Lower lobe of right lung (tissue), 2 donors: Measurements from ENCODE around the gene DGCR6L. TPM values are rescaled to one million over a fixed set of nuclear protein-coding genes. Genes with fewer than 3 reads are reported as not detected.
"Not testable (repeated sequence)": the region's sequence is repeated elsewhere in the genome, so short reads cannot be mapped to it uniquely, and the experiment has no call there.

Source experiments
- ATAC-seq, 2 donors: fragments of 200-7000 bp; cut with Tn5 transposase; one replicate each; pipeline ENCODE4 v1.9.1; 2020 to 2022; ENCODE audit warnings: mild to moderate bottlenecking in 2 of 2, moderate library complexity in 2 of 2
- DNase-seq: peaks from one replicate; pipeline ENCODE4 v3.0.0-alpha.2; 2020
- H3K27ac ChIP-seq: fragments of 200-600 bp; one replicate; pipeline ENCODE4 v1.8.0; 2022
- H3K27me3 ChIP-seq: fragments of 200-600 bp; one replicate; pipeline ENCODE4 v1.8.0; 2022; ENCODE audit warnings: low read depth
- H3K36me3 ChIP-seq: fragments of 200-600 bp; one replicate; pipeline ENCODE4 v1.8.0; 2022; ENCODE audit warnings: mild to moderate bottlenecking
- H3K4me1 ChIP-seq: fragments of 200-600 bp; one replicate; pipeline ENCODE4 v1.8.0; 2022
- H3K4me3 ChIP-seq: fragments of 200-600 bp; one replicate; pipeline ENCODE4 v1.8.0; 2022; ENCODE audit warnings: mild to moderate bottlenecking
- H3K9me3 ChIP-seq: fragments of 200-600 bp; one replicate; pipeline ENCODE4 v1.8.0; 2022
- intact Hi-C: fragments of 100-400 bp; cut with DNase I; formaldehyde crosslinking; loops from one replicate; pipeline ENCODE4 v1.11.0; 2022
- total RNA-seq: library from RNA; stranded (reverse); fragmentation: NEBNext Ultra II Directional; extraction: Animal tissue kit (Norgen Biotek cat#: 25700); gene quantifications from one replicate; pipeline ENCODE4 v1.2.1, GENCODE V29; 2021
- TF ChIP-seq, protein P1 (sequence below): fragments of 200-600 bp; IDR thresholded peaks from one replicate; pipeline ENCODE4 v1.8.0; 2022; ENCODE audit warnings: antibody characterized with exemption, mild to moderate bottlenecking
- donor health status: DM: no; HTN: yes; CAD: no; lungs with severe emphysema.

DGCR6L gene
- total RNA-seq, 1 donor from 2014 or later: 31.1 TPM

DNA sequence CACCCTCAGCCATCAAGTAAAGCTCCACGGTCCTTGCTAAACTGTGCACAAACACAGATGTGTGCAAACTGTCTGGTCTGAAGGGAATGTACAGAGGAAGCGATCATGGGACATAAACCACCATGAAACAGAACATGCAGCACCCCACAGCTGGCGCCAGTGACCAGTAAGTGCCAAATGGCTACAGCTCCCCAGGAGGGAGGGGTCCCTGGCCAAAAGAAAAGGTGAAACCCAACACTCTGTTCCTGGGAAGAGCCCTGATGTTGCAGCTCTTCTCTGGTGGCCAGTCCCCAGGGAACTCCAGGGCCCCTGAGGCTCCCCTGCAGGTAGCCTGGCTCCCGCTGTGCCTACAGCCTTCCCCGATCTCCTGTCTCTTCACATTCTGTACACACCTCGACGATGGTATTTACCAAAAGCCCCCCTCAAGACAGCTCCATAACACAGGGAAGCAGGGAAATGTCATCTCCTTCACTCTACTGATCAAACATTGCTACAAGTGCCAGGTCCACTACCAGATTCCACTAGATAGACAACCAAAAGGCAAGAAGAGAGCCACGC is 2.9 kb downstream of the DGCR6L start:
- Histone ChIP-seq H3K36me3 (peaks cover 6% of the 10 kb centered on the region), H3K27me3 (no peaks in the 10 kb centered on the region), H3K9me3 (no peaks in the 10 kb centered on the region), H3K4me3 (no peak overlapping the region), H3K27ac (no peak overlapping the region), H3K4me1 (peaks cover 29% of the 10 kb centered on the region)
- DNase-seq (no peak), ATAC-seq (no peak)
- intact Hi-C loops: no loop called here
- TF ChIP-seq, protein P1, sequence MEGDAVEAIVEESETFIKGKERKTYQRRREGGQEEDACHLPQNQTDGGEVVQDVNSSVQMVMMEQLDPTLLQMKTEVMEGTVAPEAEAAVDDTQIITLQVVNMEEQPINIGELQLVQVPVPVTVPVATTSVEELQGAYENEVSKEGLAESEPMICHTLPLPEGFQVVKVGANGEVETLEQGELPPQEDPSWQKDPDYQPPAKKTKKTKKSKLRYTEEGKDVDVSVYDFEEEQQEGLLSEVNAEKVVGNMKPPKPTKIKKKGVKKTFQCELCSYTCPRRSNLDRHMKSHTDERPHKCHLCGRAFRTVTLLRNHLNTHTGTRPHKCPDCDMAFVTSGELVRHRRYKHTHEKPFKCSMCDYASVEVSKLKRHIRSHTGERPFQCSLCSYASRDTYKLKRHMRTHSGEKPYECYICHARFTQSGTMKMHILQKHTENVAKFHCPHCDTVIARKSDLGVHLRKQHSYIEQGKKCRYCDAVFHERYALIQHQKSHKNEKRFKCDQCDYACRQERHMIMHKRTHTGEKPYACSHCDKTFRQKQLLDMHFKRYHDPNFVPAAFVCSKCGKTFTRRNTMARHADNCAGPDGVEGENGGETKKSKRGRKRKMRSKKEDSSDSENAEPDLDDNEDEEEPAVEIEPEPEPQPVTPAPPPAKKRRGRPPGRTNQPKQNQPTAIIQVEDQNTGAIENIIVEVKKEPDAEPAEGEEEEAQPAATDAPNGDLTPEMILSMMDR: no peak

DNA sequence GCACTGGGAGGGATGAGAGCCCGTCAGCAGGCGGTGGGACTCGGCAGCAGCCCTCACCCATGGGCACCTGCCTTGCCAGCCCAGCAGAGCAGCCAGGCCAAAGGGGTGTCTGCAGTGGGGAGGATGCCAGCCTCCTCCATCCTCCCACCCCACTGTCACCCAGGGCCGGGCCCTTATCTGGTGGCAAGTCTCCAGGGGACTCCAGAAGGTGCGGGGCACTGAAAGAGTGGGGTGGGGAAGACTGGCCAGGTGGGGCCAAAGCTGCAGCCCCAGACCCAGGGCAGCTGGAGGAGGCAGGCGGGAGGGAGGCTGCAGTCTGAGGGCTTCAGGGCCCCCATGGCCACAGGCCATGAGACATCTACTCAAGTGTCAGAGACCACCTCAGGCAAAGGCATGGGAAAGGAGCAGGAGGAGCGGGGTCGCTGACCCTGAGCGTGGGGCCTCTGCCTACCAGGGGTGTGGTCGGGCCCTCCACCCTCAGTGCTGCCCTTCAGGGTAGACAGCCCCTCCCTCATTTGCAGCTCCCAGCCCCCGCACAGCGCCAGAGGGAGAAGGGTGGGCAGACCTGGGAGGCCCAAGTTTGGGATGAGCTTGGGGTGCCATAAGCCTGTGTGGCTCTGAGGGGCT is 3.5 kb downstream of the DGCR6L start:
- no peak overlapping the region for H3K27ac ChIP-seq
- no peaks in the 10 kb centered on the region for H3K27me3 ChIP-seq
- no peaks in the 10 kb centered on the region for H3K9me3 ChIP-seq
- TF ChIP-seq, protein P1: no peak
- peak; percentile 42 for DNase-seq
- ATAC-seq: no peak
- intact Hi-C loops: no loop called here
- H3K36me3 ChIP-seq: peaks cover 6% of the 10 kb centered on the region
- peaks cover 27% of the 10 kb centered on the region for H3K4me1 ChIP-seq
- no peak overlapping the region for H3K4me3 ChIP-seq

DNA sequence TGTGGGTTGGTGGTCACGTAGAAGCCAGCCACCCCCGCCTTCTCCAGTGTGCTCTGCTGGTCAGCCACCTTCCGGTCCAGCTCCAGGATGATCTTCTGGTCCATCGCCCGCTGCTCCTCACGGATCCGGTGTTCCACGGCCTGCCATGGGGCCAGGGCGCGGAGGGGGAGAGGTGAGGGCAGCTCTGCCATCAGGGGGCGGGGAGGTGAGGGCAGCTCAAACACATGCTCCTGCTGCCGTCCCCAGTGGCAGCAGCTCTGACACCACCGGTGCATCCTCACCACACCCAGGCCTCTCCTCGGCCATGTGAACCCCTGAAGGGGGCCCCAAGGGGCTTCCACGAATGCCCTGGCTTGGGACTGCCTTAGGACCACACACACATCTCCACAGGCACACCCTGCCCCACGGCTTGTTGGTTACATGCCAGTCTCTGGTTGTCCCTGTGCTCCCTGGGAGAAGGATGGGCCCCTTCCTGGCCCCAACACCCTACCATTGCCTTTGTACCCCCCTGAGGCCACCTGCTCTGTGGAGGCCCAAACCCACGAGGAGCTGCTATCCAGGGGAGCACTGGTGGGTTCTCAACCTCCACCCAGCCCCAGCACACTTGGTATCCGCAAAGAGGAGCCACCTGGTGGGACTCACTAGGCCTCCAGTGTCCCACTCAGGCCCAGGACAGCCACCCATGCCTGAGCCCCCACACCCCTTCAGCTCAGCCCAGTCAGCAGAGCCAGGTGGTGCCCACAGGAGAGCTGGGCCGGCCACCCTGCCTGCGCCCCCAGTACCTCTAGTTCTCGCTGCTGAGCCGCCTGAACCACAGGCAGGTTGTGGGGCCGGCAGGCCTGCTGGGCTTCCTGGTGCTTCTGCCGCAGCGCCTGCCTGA is 4.3 kb downstream of the DGCR6L start:
- H3K36me3 ChIP-seq: peaks cover 6% of the 10 kb centered on the region
- H3K9me3 ChIP-seq: no peaks in the 10 kb centered on the region
- peaks cover 19% of the 10 kb centered on the region for H3K4me1 ChIP-seq
- DNase-seq (no peak), ATAC-seq (no peak)
- no peak overlapping the region for H3K4me3 ChIP-seq
- no peaks in the 10 kb centered on the region for H3K27me3 ChIP-seq
- no peak overlapping the region for H3K27ac ChIP-seq
- TF ChIP-seq, protein P1: no peak
- intact Hi-C loops: no loop called here

DNA sequence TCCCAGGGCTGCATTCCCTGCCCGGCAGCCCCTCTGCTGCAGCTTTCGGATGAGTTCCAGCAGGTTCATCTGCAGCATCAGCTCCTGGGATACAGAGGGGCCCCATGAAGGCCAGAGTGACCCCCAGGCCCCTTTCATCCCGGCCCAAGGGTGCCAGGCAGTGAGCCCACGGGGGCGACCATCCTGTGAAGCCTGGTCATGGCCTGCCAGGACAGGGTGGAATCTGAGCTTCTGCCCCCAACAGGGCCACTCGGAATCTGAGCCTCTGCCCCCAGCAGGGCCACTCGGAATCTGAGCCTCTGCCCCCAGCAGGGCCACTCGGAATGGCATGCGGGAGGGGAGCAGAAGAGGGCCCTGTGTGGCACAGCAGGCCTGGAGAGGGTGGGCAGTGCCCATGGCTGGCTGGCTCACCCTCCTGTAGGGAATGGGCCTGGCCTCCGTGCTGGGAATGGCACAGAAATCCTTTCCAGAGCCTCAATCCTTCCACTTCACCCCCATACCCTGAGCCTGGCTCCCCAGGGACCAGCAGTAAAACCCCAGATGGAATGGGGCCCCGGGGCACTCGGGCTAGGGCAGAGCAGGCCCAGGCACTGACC is 5.0 kb downstream of the DGCR6L start:
- H3K27ac ChIP-seq, H3K27me3 ChIP-seq, intact Hi-C loops, DNase-seq, H3K36me3 ChIP-seq, ATAC-seq, H3K9me3 ChIP-seq, H3K4me3 ChIP-seq: not testable (repeated sequence)
- peaks cover 18% of the 10 kb centered on the region for H3K4me1 ChIP-seq

DNA sequence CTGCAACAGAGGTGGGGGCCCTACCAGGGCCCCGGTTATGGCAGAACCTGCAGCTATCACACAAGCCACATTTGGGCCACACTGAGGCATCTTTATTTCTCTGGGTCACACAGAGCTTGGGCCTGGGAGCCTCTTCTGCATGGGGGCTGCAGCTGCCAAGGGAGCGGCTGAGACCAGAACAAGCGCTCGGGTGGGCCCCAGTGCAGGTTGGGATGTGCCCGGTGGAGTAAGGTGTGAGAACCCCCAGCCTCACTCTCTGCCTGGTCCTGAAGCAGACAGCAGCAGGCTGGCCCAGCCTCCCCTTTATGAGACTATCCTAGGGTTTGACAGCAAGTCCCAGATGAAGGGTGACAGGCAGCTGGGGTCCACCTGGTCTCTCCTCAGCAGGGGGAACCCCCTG is 5.7 kb downstream of the DGCR6L start:
- ATAC-seq, DNase-seq, H3K4me3 ChIP-seq, H3K36me3 ChIP-seq, H3K27ac ChIP-seq, H3K9me3 ChIP-seq, H3K27me3 ChIP-seq, intact Hi-C loops: not testable (repeated sequence)
- peaks cover 16% of the 10 kb centered on the region for H3K4me1 ChIP-seq

DNA sequence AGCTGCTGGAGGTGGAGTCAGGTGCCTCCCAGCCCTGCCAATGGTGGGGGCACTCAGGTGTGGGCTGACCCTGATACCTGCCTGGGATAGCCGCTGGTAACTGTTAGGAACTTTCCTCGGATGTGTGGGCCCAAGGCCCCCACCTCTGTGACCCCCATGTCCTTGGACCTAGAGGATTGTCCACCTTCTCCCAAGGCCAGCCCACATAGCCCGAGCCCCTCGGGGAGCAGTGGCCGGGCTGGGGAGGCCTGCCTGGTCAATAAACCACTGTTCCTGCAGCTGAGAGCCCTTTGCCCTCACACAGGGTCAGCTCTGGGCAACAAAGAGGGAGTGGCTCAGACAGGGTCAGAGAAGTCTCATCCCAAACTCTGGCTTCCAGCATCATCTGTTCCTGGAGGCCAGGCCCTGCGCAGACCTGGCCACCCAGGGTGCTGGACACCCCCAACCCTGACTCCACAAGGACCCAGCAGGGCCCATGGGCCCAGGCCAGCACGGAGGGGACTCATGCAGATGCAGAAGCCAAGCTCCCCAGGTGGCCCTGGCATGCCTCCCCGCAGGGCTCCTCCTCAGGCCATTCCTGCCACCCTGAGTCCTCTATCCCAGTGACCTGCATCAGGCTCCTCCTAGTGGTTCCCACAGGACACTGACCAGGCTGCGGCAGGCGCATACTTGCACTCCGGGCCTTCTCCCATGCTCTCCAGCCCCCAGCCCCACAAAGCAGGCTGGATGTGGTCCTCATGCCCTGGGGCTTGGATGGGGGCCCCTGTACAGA is 6.4 kb downstream of the DGCR6L start:
- intact Hi-C loops, H3K27ac ChIP-seq, DNase-seq, H3K4me1 ChIP-seq, H3K27me3 ChIP-seq, H3K9me3 ChIP-seq, H3K4me3 ChIP-seq, H3K36me3 ChIP-seq, ATAC-seq: not testable (repeated sequence)
